WI38 (cell line): ENCODE results near the gene PLD5.
"Not testable (repeated sequence)": the region's sequence is repeated elsewhere in the genome, so short reads cannot be mapped to it uniquely, and the experiment has no call there.

ENCODE experiments used
- H3K4me3 ChIP-seq: 2 replicates; pipeline ENCODE4 v1.5.1; 2011; ENCODE audit warnings: low read depth, mild to moderate bottlenecking, control low read depth, low read length
- TF ChIP-seq, protein P1 (sequence below): IDR thresholded peaks from 2 replicates; pipeline ENCODE4 v1.5.1; 2012; ENCODE audit warnings: low read depth, mild to moderate bottlenecking, control low read depth, low read length

PLD5 gene

DNA sequence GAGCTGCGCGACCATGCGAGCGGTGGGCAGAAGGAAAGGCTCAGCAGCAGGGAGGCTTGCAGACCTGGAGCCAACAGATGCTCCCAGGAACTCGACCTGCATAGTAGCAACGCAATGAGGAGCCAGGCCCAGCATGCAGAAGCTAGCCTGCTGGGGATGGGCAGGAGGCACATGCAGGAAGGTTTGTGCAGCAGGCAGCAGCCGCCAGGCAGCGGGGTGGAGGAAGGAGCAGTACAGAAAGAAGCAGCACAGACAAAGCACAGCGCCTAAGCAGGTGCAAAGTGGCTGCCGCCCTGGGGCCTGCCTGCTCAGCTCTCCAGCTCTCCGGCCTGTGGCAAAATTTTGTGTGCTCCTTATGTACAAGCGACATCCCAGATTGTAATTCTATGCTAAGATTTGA is 312.1 kb downstream of the PLD5 start:
- TF ChIP-seq, protein P1, sequence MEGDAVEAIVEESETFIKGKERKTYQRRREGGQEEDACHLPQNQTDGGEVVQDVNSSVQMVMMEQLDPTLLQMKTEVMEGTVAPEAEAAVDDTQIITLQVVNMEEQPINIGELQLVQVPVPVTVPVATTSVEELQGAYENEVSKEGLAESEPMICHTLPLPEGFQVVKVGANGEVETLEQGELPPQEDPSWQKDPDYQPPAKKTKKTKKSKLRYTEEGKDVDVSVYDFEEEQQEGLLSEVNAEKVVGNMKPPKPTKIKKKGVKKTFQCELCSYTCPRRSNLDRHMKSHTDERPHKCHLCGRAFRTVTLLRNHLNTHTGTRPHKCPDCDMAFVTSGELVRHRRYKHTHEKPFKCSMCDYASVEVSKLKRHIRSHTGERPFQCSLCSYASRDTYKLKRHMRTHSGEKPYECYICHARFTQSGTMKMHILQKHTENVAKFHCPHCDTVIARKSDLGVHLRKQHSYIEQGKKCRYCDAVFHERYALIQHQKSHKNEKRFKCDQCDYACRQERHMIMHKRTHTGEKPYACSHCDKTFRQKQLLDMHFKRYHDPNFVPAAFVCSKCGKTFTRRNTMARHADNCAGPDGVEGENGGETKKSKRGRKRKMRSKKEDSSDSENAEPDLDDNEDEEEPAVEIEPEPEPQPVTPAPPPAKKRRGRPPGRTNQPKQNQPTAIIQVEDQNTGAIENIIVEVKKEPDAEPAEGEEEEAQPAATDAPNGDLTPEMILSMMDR: no peak
- H3K4me3 ChIP-seq: no peak overlapping the region

DNA sequence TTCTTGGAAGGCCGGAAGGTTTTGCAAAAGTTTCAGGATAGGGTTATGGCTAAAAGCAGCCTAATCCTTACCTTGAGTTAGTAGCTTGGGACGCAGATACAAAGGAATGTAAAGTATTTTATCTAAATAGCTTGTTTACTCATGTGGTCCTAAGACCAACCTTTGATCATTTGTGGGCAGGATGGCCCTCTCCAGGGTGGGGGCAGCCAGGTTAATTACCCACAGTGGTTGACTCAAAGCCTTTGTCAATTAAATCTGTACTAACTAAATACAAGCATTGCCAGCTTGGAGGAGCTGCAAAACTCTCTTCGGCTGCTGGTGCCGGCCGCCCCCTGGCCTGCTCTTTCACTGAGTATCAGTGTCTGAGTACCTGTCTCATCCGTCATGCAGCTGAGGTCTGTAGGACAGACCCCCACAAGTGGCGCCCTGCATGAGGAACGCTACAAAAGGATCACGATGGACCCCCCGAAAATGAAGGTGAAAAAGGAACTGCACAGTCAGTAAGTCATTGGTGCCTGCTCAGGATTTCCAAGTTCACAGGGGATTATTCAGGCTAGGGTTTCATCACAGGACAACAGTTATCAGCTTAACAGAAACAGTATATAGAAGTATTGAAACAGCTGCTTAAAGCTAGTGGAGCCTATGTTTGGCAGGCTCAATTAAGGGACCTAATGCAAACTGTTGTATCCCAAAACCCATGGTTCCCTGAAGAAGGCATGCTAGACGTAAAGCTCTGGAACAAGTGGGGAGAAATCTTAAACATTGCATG is 313.1 kb downstream of the PLD5 start:
- H3K4me3 ChIP-seq: no peak overlapping the region
- TF ChIP-seq, protein P1: no peak

DNA sequence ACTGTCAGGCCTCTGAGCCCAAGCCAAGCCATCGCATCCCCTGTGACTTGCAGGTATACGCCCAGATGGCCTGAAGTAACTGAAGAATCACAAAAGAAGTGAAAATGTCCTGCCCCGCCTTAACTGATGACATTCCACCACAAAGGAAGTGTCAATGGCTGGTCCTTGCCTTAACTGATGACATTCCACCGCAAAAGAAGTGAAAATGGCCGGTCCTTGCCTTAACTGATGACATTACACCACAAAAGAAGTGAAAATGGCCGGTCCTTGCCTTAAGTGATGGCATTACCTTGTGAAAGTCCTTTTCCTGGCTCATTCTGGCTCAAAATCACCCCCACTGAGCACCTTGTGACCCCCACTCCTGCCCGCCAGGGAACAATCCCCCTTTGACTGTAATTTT is 314.2 kb downstream of the PLD5 start:
- H3K4me3 ChIP-seq: not testable (repeated sequence)

DNA sequence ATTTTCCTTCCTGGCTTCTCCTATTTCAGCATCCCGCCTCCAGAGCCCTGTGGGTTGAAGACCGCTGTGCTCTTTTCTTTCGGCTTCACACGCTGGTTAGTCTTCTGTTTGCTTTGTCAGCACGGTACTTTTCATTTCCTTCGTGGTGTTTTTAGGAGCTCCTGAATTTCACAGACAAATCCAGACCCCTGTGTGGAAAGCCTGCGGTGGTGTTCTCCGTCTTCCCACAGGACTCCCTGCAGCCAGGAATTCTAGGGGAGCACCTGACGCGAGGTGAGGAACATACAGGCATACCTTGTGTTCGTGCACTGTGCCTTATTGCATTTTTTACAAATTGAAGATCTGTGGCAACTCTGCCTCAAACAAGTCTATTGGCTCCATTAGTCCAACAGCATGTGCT is 315.4 kb downstream of the PLD5 start:
- TF ChIP-seq, protein P1: no peak
- no peak overlapping the region for H3K4me3 ChIP-seq

DNA sequence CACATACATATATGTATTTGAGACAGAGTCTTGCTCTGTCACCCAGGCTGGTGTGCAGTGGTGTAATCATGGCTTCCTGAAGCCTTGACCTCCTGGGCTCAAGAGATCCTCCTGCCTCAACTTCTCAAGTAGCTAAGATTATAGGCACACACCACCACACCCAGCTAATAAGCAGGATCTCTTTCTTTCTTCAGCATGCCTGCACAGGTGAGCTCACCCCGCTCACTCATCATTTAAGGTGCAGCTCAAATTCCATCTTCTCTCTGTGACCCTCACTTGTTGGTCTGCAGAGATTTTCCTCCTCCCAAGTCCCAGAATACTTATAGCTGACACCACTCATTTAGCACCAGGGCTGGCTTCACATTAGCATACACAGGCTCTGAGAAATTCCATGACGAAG is 316.5 kb downstream of the PLD5 start:
- no peak overlapping the region for H3K4me3 ChIP-seq
- TF ChIP-seq, protein P1: no peak

DNA sequence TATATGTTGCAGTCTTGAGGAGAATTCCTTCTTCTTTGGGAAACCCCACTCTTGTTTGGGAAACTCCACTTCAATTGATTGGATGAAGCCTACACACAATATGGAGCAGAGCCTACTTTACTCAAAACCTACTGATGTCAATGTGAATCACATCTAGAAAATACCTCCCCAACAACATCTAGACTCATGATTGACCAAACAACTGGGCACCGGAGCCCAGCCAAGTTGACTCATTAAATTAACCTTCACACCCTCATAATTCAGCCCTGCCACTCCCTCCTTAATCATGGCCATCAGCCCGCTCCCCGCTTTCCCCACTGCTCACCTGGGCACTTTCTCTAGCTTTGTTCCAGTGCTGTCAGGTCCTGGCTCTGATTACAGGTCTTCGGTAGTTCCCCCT is 317.5 kb downstream of the PLD5 start:
- no peak overlapping the region for H3K4me3 ChIP-seq
- TF ChIP-seq, protein P1: no peak

DNA sequence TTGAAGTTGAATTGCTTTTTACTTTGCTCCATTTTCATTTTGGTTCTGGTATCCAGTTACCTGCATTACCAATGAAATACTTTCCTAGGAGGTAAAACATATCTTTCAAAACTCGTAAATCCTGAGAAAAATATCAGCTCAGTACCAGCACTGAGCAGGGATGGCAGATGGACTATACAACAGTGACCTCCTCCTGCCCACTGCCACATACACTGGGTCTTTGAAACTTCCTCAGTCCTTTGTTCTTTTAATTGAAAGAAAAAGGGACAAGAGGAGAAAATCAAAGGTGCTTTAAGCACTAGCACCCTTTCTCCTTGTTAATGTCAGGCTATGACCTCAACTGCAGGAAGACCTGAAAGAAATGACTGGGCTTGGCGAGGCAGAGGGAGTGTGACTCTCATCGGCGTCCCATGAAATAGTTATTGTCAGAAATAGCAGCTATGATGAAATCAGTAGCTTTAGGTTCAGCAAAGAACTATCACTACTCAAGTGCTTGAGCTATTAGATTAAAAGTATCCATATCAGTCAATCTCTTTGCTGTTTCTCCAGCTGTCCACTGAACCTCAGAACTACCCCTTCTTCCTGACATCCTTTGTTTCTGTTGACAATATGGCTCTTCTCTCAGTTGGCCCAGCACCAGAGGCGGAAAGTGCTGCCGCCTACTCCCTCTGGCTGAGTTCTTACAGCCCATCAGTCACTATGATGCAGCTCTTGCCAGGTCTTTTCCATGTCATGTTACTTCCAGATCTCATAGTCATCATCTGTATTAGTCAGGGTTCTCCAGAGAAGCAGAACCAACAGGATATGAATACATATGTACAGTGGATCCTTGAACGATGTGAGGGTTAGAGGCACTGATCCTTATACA is 318.6 kb downstream of the PLD5 start:
- TF ChIP-seq, protein P1: no peak
- H3K4me3 ChIP-seq: no peak overlapping the region
